Activated T-cell treated with anti-CD3 and anti-CD28 coated beads, Interleukin-2, amount 50 U/mL, for 24 hours (primary cell): ENCODE measurements around the gene SLC29A3.

Source experiments
- DNase-seq: peaks from one replicate; pipeline ENCODE4 v3.0.0-alpha.2; 2020
- H3K27ac Mint-ChIP-seq: 2 replicates; pipeline ENCODE4 v1.8.0; 2020; ENCODE audit warnings: mild to moderate bottlenecking, mixed read lengths
- H3K27me3 Mint-ChIP-seq: 2 replicates; pipeline ENCODE4 v1.8.0; 2020; ENCODE audit warnings: mixed read lengths
- H3K36me3 Mint-ChIP-seq: 2 replicates; pipeline ENCODE4 v1.8.0; 2020; ENCODE audit warnings: low read depth, mixed read lengths
- H3K4me1 Mint-ChIP-seq: 2 replicates; pipeline ENCODE4 v1.8.0; 2020; ENCODE audit warnings: low read depth, mixed read lengths
- H3K4me3 Mint-ChIP-seq: 2 replicates; pipeline ENCODE4 v1.8.0; 2020; ENCODE audit warnings: mild to moderate bottlenecking, moderate library complexity, mixed read lengths
- H3K9me3 Mint-ChIP-seq: 2 replicates; pipeline ENCODE4 v1.8.0; 2020; ENCODE audit warnings: mixed read lengths

The SLC29A3 gene

GRCh38 chr10:71382757-71383156, 63.7 kb downstream of the SLC29A3 start:
- Mint-ChIP-seq H3K27ac (no peak overlapping the region), H3K9me3 (no peaks in the 10 kb centered on the region)

GRCh38 chr10:71383972-71384687, 65.1 kb downstream of the SLC29A3 start:
- no peaks in the 10 kb centered on the region for H3K9me3 Mint-ChIP-seq
- no peak overlapping the region for H3K27ac Mint-ChIP-seq
- no peaks in the 10 kb centered on the region for H3K36me3 Mint-ChIP-seq
- no peaks in the 10 kb centered on the region for H3K4me1 Mint-ChIP-seq
- no peak overlapping the region for H3K4me3 Mint-ChIP-seq
- H3K27me3 Mint-ChIP-seq: peaks cover 7% of the 10 kb centered on the region
- DNase-seq: peak; percentile 86

More at GRCh38 chr10:71382757-71383156, 63.7 kb downstream of the SLC29A3 start:
- no peak for DNase-seq
- H3K4me3 Mint-ChIP-seq: no peak overlapping the region
- H3K4me1 Mint-ChIP-seq: peaks cover 1% of the 10 kb centered on the region
- no peaks in the 10 kb centered on the region for H3K36me3 Mint-ChIP-seq
- H3K27me3 Mint-ChIP-seq: no peaks in the 10 kb centered on the region

DNA sequence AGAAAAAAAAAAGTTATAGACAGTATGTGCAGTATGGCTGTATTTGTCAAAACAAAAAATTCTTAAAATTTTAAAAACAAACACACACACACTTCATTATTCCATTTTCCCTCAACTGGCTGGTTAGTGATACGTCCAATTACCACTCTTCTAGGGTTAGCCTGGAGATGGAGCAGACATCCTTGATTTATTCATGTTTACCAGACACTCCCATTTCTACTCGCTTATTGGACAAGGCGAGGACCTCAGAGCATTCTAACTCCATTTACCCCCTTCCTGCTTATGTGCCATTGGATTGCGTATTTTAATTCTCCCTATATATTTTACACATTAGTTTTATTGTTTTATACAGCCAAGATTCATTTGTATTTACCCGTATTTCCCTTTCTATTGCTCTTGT, 69.1 kb downstream of the SLC29A3 start:
- H3K9me3 Mint-ChIP-seq: no peaks in the 10 kb centered on the region

GRCh38 chr10:71388583-71389310, 69.7 kb downstream of the SLC29A3 start:
- Mint-ChIP-seq H3K27me3 (peaks cover 31% of the 10 kb centered on the region), H3K36me3 (no peaks in the 10 kb centered on the region), H3K4me3 (no peak overlapping the region), H3K27ac (no peak overlapping the region), H3K4me1 (no peaks in the 10 kb centered on the region), H3K9me3 (no peaks in the 10 kb centered on the region)
- no peak for DNase-seq

More for the DNA sequence above, 69.1 kb downstream of the SLC29A3 start:
- Mint-ChIP-seq H3K27me3 (peaks cover 26% of the 10 kb centered on the region), H3K4me3 (no peak overlapping the region), H3K36me3 (no peaks in the 10 kb centered on the region), H3K4me1 (no peaks in the 10 kb centered on the region), H3K27ac (no peak overlapping the region)
- DNase-seq: no peak

GRCh38 chr10:71389768-71390460, 70.9 kb downstream of the SLC29A3 start:
- no peak for DNase-seq
- H3K27me3 Mint-ChIP-seq: peaks cover 40% of the 10 kb centered on the region
- H3K4me3 Mint-ChIP-seq: no peak overlapping the region
- H3K4me1 Mint-ChIP-seq: no peaks in the 10 kb centered on the region
- H3K9me3 Mint-ChIP-seq: no peaks in the 10 kb centered on the region
- no peak overlapping the region for H3K27ac Mint-ChIP-seq
- no peaks in the 10 kb centered on the region for H3K36me3 Mint-ChIP-seq

- no peak for DNase-seq
Observed at GRCh38 chr10:71390461-71390835, 71.4 kb downstream of the SLC29A3 start.

GRCh38 chr10:71390921-71391690, 72.0 kb downstream of the SLC29A3 start:
- no peaks in the 10 kb centered on the region for H3K9me3 Mint-ChIP-seq
- H3K27ac Mint-ChIP-seq: no peak overlapping the region
- peaks cover 2% of the 10 kb centered on the region for H3K4me1 Mint-ChIP-seq
- H3K4me3 Mint-ChIP-seq: no peak overlapping the region
- H3K36me3 Mint-ChIP-seq: no peaks in the 10 kb centered on the region
- DNase-seq: no peak
- peaks cover 52% of the 10 kb centered on the region for H3K27me3 Mint-ChIP-seq

More at GRCh38 chr10:71390461-71390835, 71.4 kb downstream of the SLC29A3 start:
- Mint-ChIP-seq H3K27me3 (peaks cover 45% of the 10 kb centered on the region), H3K9me3 (no peaks in the 10 kb centered on the region), H3K4me1 (no peaks in the 10 kb centered on the region), H3K27ac (no peak overlapping the region), H3K36me3 (no peaks in the 10 kb centered on the region), H3K4me3 (no peak overlapping the region)

GRCh38 chr10:71391701-71392100, 72.6 kb downstream of the SLC29A3 start:
- Mint-ChIP-seq H3K36me3 (no peaks in the 10 kb centered on the region), H3K27ac (no peak overlapping the region), H3K4me1 (peaks cover 2% of the 10 kb centered on the region), H3K9me3 (no peaks in the 10 kb centered on the region), H3K27me3 (peaks cover 53% of the 10 kb centered on the region), H3K4me3 (no peak overlapping the region)
- DNase-seq: no peak

GRCh38 chr10:71392292-71392691, 73.2 kb downstream of the SLC29A3 start:
- DNase-seq: no peak
- H3K9me3 Mint-ChIP-seq: no peaks in the 10 kb centered on the region

GRCh38 chr10:71392791-71393781, 74.0 kb downstream of the SLC29A3 start:
- no peak for DNase-seq
- Mint-ChIP-seq H3K36me3 (no peaks in the 10 kb centered on the region), H3K4me3 (no peak overlapping the region), H3K4me1 (peaks cover 9% of the 10 kb centered on the region), H3K27ac (no peak overlapping the region), H3K27me3 (peaks cover 63% of the 10 kb centered on the region), H3K9me3 (no peaks in the 10 kb centered on the region)

More at GRCh38 chr10:71392292-71392691, 73.2 kb downstream of the SLC29A3 start:
- peaks cover 2% of the 10 kb centered on the region for H3K4me1 Mint-ChIP-seq
- no peak overlapping the region for H3K27ac Mint-ChIP-seq
- H3K36me3 Mint-ChIP-seq: no peaks in the 10 kb centered on the region
- no peak overlapping the region for H3K4me3 Mint-ChIP-seq
- H3K27me3 Mint-ChIP-seq: peaks cover 55% of the 10 kb centered on the region

GRCh38 chr10:71393841-71394475, 74.9 kb downstream of the SLC29A3 start:
- peaks cover 66% of the 10 kb centered on the region for H3K27me3 Mint-ChIP-seq
- no peak for DNase-seq
- H3K4me1 Mint-ChIP-seq: peaks cover 10% of the 10 kb centered on the region
- H3K4me3 Mint-ChIP-seq: no peak overlapping the region
- no peak overlapping the region for H3K27ac Mint-ChIP-seq
- no peaks in the 10 kb centered on the region for H3K9me3 Mint-ChIP-seq
- no peaks in the 10 kb centered on the region for H3K36me3 Mint-ChIP-seq

DNA sequence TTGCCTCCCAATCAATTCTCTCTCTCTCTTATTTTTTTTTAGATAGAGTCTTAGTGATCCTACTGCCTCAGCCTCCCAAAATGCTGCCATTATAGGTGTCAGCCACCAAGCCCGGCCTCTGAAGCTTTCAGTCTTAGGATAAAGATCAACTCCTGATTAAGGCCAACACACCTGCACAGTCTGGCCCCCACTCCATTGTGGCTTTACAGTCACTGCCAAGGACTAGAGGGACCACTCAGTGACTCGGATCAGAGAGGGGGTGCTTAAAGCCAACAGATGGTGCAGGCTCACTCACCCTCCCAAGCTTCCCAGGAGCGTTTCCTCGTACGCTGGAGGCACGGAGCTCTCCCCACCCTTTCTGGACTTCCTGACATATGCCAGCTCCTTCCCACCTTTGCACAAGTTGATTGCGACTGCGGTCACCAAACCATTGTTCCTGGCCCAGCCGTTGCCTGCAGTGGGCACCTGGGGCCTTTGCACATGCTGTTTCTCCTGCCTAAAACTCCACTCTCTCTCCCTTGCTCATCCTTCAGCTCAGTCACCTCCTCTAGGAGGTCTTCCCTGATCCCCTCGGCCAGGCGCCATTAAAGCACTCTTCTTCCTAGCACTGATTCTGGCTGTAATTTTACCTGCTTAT, 76.0 kb downstream of the SLC29A3 start:
- no peak for DNase-seq
- H3K36me3 Mint-ChIP-seq: no peaks in the 10 kb centered on the region
- H3K27ac Mint-ChIP-seq: no peak overlapping the region
- H3K4me3 Mint-ChIP-seq: no peak overlapping the region
- H3K4me1 Mint-ChIP-seq: peaks cover 10% of the 10 kb centered on the region
- peaks cover 76% of the 10 kb centered on the region for H3K27me3 Mint-ChIP-seq
- H3K9me3 Mint-ChIP-seq: no peaks in the 10 kb centered on the region

DNA sequence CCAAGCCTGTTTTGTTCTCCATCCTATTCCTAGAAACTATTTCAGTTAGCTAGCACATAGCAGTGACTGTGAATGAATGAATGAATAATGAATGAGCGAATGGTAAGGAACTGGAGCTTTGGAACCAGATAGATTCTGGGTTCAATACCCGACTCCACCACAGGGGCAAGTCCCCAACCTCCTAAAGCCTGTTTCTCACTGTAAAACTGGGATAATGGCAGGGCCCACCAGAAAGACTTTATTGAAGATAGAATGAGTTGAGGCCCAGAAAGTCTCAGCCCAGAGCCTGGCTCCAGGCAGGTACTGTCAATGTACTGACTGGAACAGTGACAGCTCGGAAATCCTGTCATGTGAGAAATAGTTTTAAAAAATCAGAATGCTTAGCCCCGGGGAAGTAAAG, 76.6 kb downstream of the SLC29A3 start:
- Mint-ChIP-seq H3K36me3 (no peaks in the 10 kb centered on the region), H3K4me3 (no peak overlapping the region), H3K27me3 (peaks cover 75% of the 10 kb centered on the region), H3K9me3 (no peaks in the 10 kb centered on the region), H3K27ac (no peak overlapping the region), H3K4me1 (peaks cover 10% of the 10 kb centered on the region)
- DNase-seq: no peak
